OCI-LY7 (cell line): ENCODE results near the gene PLCB3. TPM values are rescaled to one million over a fixed set of nuclear protein-coding genes. Genes with fewer than 3 reads are reported as not detected.

Source experiments
- BruUV-seq: library from RNA; stranded (reverse); fragments of 400-500 nt; replicated peaks from 2 replicates; lab custom pipeline; 2021; lab: Mats Ljungman, UMichigan
- CTCF ChIA-PET: fragments of 300-600 bp; sonication (Branson Sonifier 250); formaldehyde crosslinking; loops from one replicate; lab custom pipeline; 2022; ENCODE audit warnings: antibody characterized with exemption; ENCODE audit not compliant: unreplicated experiment; lab: Charles Lee
- POLR2A ChIA-PET: fragments of 300-600 bp; sonication (Branson Sonifier 250); formaldehyde crosslinking; loops from one replicate; lab custom pipeline; 2022; ENCODE audit warnings: antibody characterized with exemption; lab: Charles Lee
- DNase-seq: peaks from one replicate; pipeline ENCODE4 v3.0.0-alpha.2; 2015; ENCODE audit warnings: low spot score
- H2AFZ ChIP-seq: fragments of 200-600 bp; sonication (generic), shearing (Covaris generic); 2 replicates; pipeline ENCODE4 v1.6.1; 2014; ENCODE audit warnings: mild to moderate bottlenecking, antibody characterized with exemption, low read length, moderate library complexity
- H3K27ac ChIP-seq: fragments of 200-600 bp; sonication (generic); 2 replicates; pipeline ENCODE4 v1.5.1; 2014; ENCODE audit warnings: mixed run types, low read depth, mild to moderate bottlenecking, moderate library complexity, low read length, inconsistent platforms; ENCODE audit not compliant: poor library complexity, severe bottlenecking
- H3K36me3 ChIP-seq: fragments of 200-600 bp; sonication (generic); 2 replicates; pipeline ENCODE4 v1.6.1; 2014; ENCODE audit warnings: mild to moderate bottlenecking, antibody characterized with exemption, low read length, moderate library complexity, mixed read lengths; ENCODE audit not compliant: insufficient read depth
- H3K4me1 ChIP-seq: fragments of 200-600 bp; sonication (generic); 2 replicates; pipeline ENCODE4 v1.5.1; 2014; ENCODE audit warnings: mild to moderate bottlenecking, low read length; ENCODE audit not compliant: insufficient read depth, poor library complexity, severe bottlenecking
- H3K4me2 ChIP-seq: fragments of 200-600 bp; sonication (generic); 2 replicates; pipeline ENCODE4 v1.6.1; 2014; ENCODE audit warnings: mild to moderate bottlenecking, low read length
- H3K4me3 ChIP-seq: fragments of 200-600 bp; sonication (generic); 2 replicates; pipeline ENCODE4 v1.5.1; 2014; ENCODE audit warnings: mild to moderate bottlenecking, low read depth, low read length; ENCODE audit not compliant: poor library complexity, severe bottlenecking
- H3K79me2 ChIP-seq: fragments of 200-600 bp; sonication (generic); 2 replicates; pipeline ENCODE4 v1.6.1; 2016; ENCODE audit warnings: low read depth, mild to moderate bottlenecking, low read length, moderate library complexity, mixed read lengths; ENCODE audit not compliant: insufficient read depth
- H3K9me2 ChIP-seq: fragments of 200-600 bp; sonication (generic); 2 replicates; pipeline ENCODE4 v1.6.1; 2016; ENCODE audit warnings: mild to moderate bottlenecking, low read length, mixed read lengths; ENCODE audit not compliant: insufficient read depth
- H3K9me3 ChIP-seq: fragments of 200-600 bp; sonication (generic); 2 replicates; pipeline ENCODE4 v1.6.1; 2014; ENCODE audit warnings: mild to moderate bottlenecking, mixed run types, low read length, mixed read lengths
- H4K20me1 ChIP-seq: fragments of 200-600 bp; sonication (generic); 2 replicates; pipeline ENCODE4 v1.6.1; 2014; ENCODE audit warnings: mild to moderate bottlenecking, antibody characterized with exemption, low read length, moderate library complexity, mixed read lengths; ENCODE audit not compliant: insufficient read depth
- CTCF ChIP-seq: fragments of 200-600 bp; sonication (generic); conservative IDR thresholded peaks from 2 replicates; pipeline ENCODE4 v1.5.1; 2014; ENCODE audit warnings: mild to moderate bottlenecking, antibody characterized with exemption, low read length, moderate library complexity, mixed read lengths
- EZH2phosphoT487 ChIP-seq: fragments of 200-600 bp; sonication (generic); IDR thresholded peaks from 2 replicates; pipeline ENCODE4 v1.6.1; 2018; ENCODE audit warnings: low read depth, borderline replicate concordance, mild to moderate bottlenecking, mixed run types, antibody characterized with exemption, low read length, moderate library complexity, mixed read lengths
- intact Hi-C: fragments of 100-400 bp; cut with micrococcal nuclease; formaldehyde crosslinking; loops from one replicate; pipeline ENCODE4 v1.10.0; 2022; ENCODE audit not compliant: unreplicated experiment
- total RNA-seq, 2 experiments: library from RNA; depleted of rRNA in 1 of 2; stranded (reverse); fragments of >200 nt in 1 of 2; shearing (Covaris generic) in 1 of 2; gene quantifications; 2 replicates each; pipeline ENCODE4 v1.2.3, GENCODE V29; 2014 to 2022

The PLCB3 gene
- total RNA-seq, 2 experiments from 2014 or later = 7.6 to 10.3 TPM

GRCh38 chr11:64229744-64230170, 21.6 kb upstream of the PLCB3 start:
- Histone ChIP-seq H3K36me3 (peaks cover 4% of the 10 kb centered on the region; the same call in 1 of the 2 replicates), H3K79me2 (peaks cover 8% of the 10 kb centered on the region; the same call in 1 of the 2 replicates), H2AFZ (peak overlapping the region; percentile 54; the same call in 1 of the 2 replicates), H3K4me1 (peaks cover 50% of the 10 kb centered on the region), H3K9me2 (no peaks in the 10 kb centered on the region), H3K27ac (peak overlapping the region; percentile 66), H3K9me3 (no peaks in the 10 kb centered on the region), H3K4me2 (peak overlapping the region; percentile 94), H4K20me1 (no peaks in the 10 kb centered on the region), H3K4me3 (peak overlapping the region; percentile 72)
- POLR2A ChIA-PET = interaction anchor here (0.7 to 1.0 kb wide), 3 partner anchors 15 to 106 kb away, joined by 4 to 6 read pairs (median 4); no protein-coding TSS in a partner anchor
- TF ChIP-seq CTCF (no peak), EZH2phosphoT487 (no peak)
- CTCF ChIA-PET = no interaction called here
- intact Hi-C loops = loop anchor here (1.0 kb wide), 1 partner anchor 11 kb away; no protein-coding TSS in a partner anchor
- DNase-seq = no peak
- BruUV-seq = no TSS peak

- CTCF ChIA-PET = no interaction called here
- Histone ChIP-seq H3K79me2 (peaks cover 8% of the 10 kb centered on the region; the same call in 1 of the 2 replicates), H2AFZ (peak within 1 kb of the TSS; percentile 54), H3K36me3 (no peaks in the 10 kb centered on the region), H3K9me2 (no peaks in the 10 kb centered on the region), H4K20me1 (no peaks in the 10 kb centered on the region), H3K27ac (peak within 1 kb of the TSS; percentile 66), H3K4me2 (peak within 1 kb of the TSS; percentile 94), H3K4me1 (peaks cover 50% of the 10 kb centered on the region), H3K9me3 (no peaks in the 10 kb centered on the region), H3K4me3 (peak within 1 kb of the TSS; percentile 72)
- intact Hi-C loops = loop anchor here (1.0 kb wide), 1 partner anchor 10 kb away; no protein-coding TSS in a partner anchor
- TF ChIP-seq EZH2phosphoT487 (no peak), CTCF (no peak)
- no TSS peak for BruUV-seq
- peak; percentile 95 for DNase-seq
- POLR2A ChIA-PET = interaction anchor here (0.6 to 1.0 kb wide), 3 partner anchors 11 to 1640 kb away, joined by 3 to 4 read pairs (median 4); partner anchors contain the start of gene FKBP2
Measured at GRCh38 chr11:64230171-64230984, 21.0 kb upstream of the PLCB3 start, which contains the start of gene DNAJC4. Gene DNAJC4, plus strand, starts transcription at chr11:64230548. Its CDS starts 307 bp downstream, at chr11:64230855.
